K562 (cell line): Measurements from ENCODE around the gene GPRIN2. TPM values are rescaled to one million over a fixed set of nuclear protein-coding genes. Genes with fewer than 3 reads are reported as not detected.

Source experiments
- ATF1 ChIP-seq, 2 experiments: fragments of 450-650 bp in 1 of 2; IDR thresholded peaks; 2 replicates each; pipeline ENCODE4 v1.6.1; 2016; ENCODE audit warnings: missing compliant biosample characterization in 1 of 2, missing genetic modification characterization in 1 of 2
- CBX1 ChIP-seq: sonication (generic); IDR thresholded peaks from 2 replicates; pipeline ENCODE4 v1.6.1; 2016; ENCODE audit warnings: antibody characterized with exemption, low read depth, mild to moderate bottlenecking
- E2F3 ChIP-seq: fragments of 250-450 bp; sonication (Bioruptor Pico); IDR thresholded peaks from 2 replicates; pipeline ENCODE4 v1.4.0; 2020; ENCODE audit warnings: mild to moderate bottlenecking
- ILF3 ChIP-seq: fragments of 450-650 bp; IDR thresholded peaks from 2 replicates; pipeline ENCODE4 v1.6.1; 2018; ENCODE audit warnings: antibody characterized with exemption, mild to moderate bottlenecking, moderate library complexity, borderline replicate concordance
- MTA2 ChIP-seq: fragments of 450-650 bp; IDR thresholded peaks from 2 replicates; pipeline ENCODE4 v1.6.1; 2016; ENCODE audit warnings: low read depth
- MYC ChIP-seq, 2 experiments: fragments of 250-450 bp in 1 of 2; sonication (Bioruptor Pico) in 1 of 2; IDR thresholded peaks; 2 replicates each; pipeline versions ENCODE4 v1.5.1 to v1.6.1; 2012 to 2021; ENCODE audit warnings: low read depth in 2 of 2, borderline replicate concordance in 1 of 2, improper control_type of control experiment in 1 of 2, low read length in 1 of 2, mild to moderate bottlenecking in 1 of 2, moderate library complexity in 1 of 2
- MYNN ChIP-seq, 2 experiments: sonication (generic); formaldehyde crosslinking in 1 of 2; IDR thresholded peaks; 2 replicates each; pipeline versions ENCODE4 v1.5.0 to v1.6.1; 2016 to 2020; ENCODE audit warnings: antibody characterized with exemption in 1 of 2, missing genetic modification reagents in 1 of 2
- NFATC3 ChIP-seq: fragments of 450-650 bp; IDR thresholded peaks from 2 replicates; pipeline ENCODE4 v1.6.1; 2017; ENCODE audit warnings: mild to moderate bottlenecking
- NR1H2 ChIP-seq: sonication (generic); formaldehyde crosslinking; IDR thresholded peaks from 2 replicates; pipeline ENCODE4 v1.4.0; 2020; ENCODE audit warnings: mild to moderate bottlenecking, missing genetic modification reagents
- RFX1 ChIP-seq: fragments of 450-650 bp; IDR thresholded peaks from 2 replicates; pipeline ENCODE4 v1.6.1; 2016; ENCODE audit warnings: mild to moderate bottlenecking, moderate library complexity
- SMARCE1 ChIP-seq: fragments of 450-650 bp; IDR thresholded peaks from 2 replicates; pipeline ENCODE4 v1.7.1; 2016; ENCODE audit warnings: mild to moderate bottlenecking
- SRSF3 ChIP-seq: fragments of 200-400 bp; formaldehyde crosslinking; IDR thresholded peaks from 2 replicates; pipeline ENCODE4 v1.6.1; 2016; ENCODE audit warnings: mild to moderate bottlenecking, low read length, moderate library complexity; ENCODE audit not compliant: insufficient read depth
- TAF7 ChIP-seq: fragments of 450-650 bp; IDR thresholded peaks from 2 replicates; pipeline ENCODE4 v1.6.1; 2016; ENCODE audit warnings: missing genetic modification characterization, missing compliant biosample characterization
- U2AF1 ChIP-seq: fragments of 200-400 bp; formaldehyde crosslinking; optimal IDR thresholded peaks from 2 replicates; pipeline ENCODE3; 2017; ENCODE audit warnings: mild to moderate bottlenecking, low read depth, low read length, moderate library complexity
- ZC3H11A ChIP-seq: IDR thresholded peaks from 2 replicates; pipeline ENCODE4 v1.6.1; 2012; ENCODE audit warnings: low read depth, low read length, improper control_type of control experiment
- ZNF57 ChIP-seq: fragments of 450-650 bp; formaldehyde crosslinking; IDR thresholded peaks from 2 replicates; pipeline ENCODE4 v1.4.0; 2020; ENCODE audit warnings: mild to moderate bottlenecking, moderate library complexity
- ZNF766 ChIP-seq: fragments of 200-800 bp; sonication (Bioruptor generic); conservative IDR thresholded peaks from 2 replicates; pipeline ENCODE4 v1.6.1; 2016; ENCODE audit warnings: missing genetic modification characterization, missing compliant biosample characterization
- ZSCAN29 ChIP-seq: fragments of 450-650 bp; IDR thresholded peaks from 2 replicates; pipeline ENCODE4 v1.6.1; 2017
- polyA plus RNA-seq, 8 experiments: library from polyadenylated mRNA; depleted of rRNA in 4 of 8; stranded (reverse) in 5 of 8; unstranded in 3 of 8; fragments of >200 nt; fragmentation: Nextera tagmentation in 2 of 8; fragmentation: Illumina TruSeq in 1 of 8; extraction: Ambion mirVana in 2 of 8; extraction: Trizol in 1 of 8; gene quantifications; 2 replicates each; pipeline versions ENCODE4 v1.2.1 to v1.2.3, GENCODE V29; 2011 to 2014; ENCODE audit warnings: inconsistent platforms in 1 of 8, missing spikeins in 1 of 8
- total RNA-seq, 7 experiments: library from RNA; depleted of rRNA in 6 of 7; stranded (reverse); fragments of >200 nt in 6 of 7; fragmentation: Illumina TruSeq in 2 of 7; extraction: Trizol in 2 of 7; gene quantifications; 2 replicates each; pipeline versions ENCODE4 v1.2.1 to v1.2.3, GENCODE V29; 2011 to 2021; ENCODE audit warnings: low replicate concordance in 1 of 7
- TF ChIP-seq, protein P1 (sequence below): sonication (generic); formaldehyde crosslinking; IDR thresholded peaks from 2 replicates; pipeline ENCODE4 v1.9.0; 2022; ENCODE audit warnings: mild to moderate bottlenecking, missing genetic modification reagents
- TF ChIP-seq, protein P2 (sequence below): fragments of 450-650 bp; IDR thresholded peaks from 2 replicates; pipeline ENCODE4 v1.6.1; 2016
- TF ChIP-seq, protein P3 (sequence below): fragments of 150-350 bp; conservative IDR thresholded peaks from 2 replicates; pipeline ENCODE4 v1.6.1; 2014; ENCODE audit warnings: low read length
- TF ChIP-seq, protein P4 (sequence below): sonication (generic); formaldehyde crosslinking; IDR thresholded peaks from 2 replicates; pipeline ENCODE4 v1.8.1; 2023; ENCODE audit warnings: mild to moderate bottlenecking, missing genetic modification reagents

Gene GPRIN2
- total and polyA plus RNA-seq, 9 of the 15 experiments (the other 6 are each of a cell fraction or from before 2014, with no cell fraction given): not detected

DNA sequence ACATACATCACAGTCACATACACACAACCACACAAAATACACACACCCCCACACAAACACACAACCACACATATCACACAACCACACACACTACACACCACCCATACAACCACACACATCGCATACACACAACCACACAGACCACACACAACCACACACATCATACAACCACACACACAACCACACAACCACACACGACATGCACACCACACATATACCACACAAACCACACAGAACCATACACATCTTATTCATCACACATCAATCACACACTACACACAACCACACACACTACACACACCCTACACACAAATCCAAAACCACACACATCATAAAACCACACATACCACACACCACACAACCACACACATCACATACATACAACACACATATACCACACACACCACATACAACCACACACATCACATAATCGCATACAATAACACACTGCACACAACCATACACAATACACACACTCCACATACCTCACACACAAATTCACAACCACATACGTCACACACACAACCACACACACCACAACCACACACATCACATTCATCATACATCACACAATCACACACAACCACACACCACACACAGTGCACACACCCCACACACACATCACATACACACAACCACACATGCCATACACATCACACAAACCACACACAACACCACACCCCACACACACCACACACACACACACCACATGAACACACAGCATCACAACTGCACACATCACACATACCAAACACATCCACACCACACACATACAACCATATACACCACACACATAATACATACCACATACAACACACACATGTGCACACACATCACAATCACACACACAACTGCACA is 30.4 kb downstream of the GPRIN2 start (continued):
- no peak for TF ChIP-seq ATF1 (CRISPR knock-in tag; IDR thresholded peaks at IDR 0.05)
- no peak for TF ChIP-seq ATF1 (tag; IDR thresholded peaks at IDR 0.05)
- TF ChIP-seq ZSCAN29: 0 out of 2 replicates have a peak, but pooled peaks have one; percentile 44
- no peak for TF ChIP-seq MYNN (IDR thresholded peaks at IDR 0.05)
- no peak for TF ChIP-seq MYNN (CRISPR knock-in tag; IDR thresholded peaks at IDR 0.05)
- TF ChIP-seq ZNF766 (CRISPR knock-in tag): no peak
- TF ChIP-seq, protein P1, sequence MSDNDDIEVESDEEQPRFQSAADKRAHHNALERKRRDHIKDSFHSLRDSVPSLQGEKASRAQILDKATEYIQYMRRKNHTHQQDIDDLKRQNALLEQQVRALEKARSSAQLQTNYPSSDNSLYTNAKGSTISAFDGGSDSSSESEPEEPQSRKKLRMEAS: no peak
- no peak for TF ChIP-seq TAF7 (tag)
- no peak for TF ChIP-seq SMARCE1
- TF ChIP-seq, protein P2, sequence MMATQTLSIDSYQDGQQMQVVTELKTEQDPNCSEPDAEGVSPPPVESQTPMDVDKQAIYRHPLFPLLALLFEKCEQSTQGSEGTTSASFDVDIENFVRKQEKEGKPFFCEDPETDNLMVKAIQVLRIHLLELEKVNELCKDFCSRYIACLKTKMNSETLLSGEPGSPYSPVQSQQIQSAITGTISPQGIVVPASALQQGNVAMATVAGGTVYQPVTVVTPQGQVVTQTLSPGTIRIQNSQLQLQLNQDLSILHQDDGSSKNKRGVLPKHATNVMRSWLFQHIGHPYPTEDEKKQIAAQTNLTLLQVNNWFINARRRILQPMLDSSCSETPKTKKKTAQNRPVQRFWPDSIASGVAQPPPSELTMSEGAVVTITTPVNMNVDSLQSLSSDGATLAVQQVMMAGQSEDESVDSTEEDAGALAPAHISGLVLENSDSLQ: no peak
- TF ChIP-seq SRSF3: no peak
- TF ChIP-seq MTA2: peak; percentile 38; the same call in 1 of the 2 replicates
- 0 out of 2 replicates have a peak, but pooled peaks have one; percentile 27 for TF ChIP-seq ZNF57 (CRISPR knock-in tag)
- no peak for TF ChIP-seq ILF3
- TF ChIP-seq, protein P3, sequence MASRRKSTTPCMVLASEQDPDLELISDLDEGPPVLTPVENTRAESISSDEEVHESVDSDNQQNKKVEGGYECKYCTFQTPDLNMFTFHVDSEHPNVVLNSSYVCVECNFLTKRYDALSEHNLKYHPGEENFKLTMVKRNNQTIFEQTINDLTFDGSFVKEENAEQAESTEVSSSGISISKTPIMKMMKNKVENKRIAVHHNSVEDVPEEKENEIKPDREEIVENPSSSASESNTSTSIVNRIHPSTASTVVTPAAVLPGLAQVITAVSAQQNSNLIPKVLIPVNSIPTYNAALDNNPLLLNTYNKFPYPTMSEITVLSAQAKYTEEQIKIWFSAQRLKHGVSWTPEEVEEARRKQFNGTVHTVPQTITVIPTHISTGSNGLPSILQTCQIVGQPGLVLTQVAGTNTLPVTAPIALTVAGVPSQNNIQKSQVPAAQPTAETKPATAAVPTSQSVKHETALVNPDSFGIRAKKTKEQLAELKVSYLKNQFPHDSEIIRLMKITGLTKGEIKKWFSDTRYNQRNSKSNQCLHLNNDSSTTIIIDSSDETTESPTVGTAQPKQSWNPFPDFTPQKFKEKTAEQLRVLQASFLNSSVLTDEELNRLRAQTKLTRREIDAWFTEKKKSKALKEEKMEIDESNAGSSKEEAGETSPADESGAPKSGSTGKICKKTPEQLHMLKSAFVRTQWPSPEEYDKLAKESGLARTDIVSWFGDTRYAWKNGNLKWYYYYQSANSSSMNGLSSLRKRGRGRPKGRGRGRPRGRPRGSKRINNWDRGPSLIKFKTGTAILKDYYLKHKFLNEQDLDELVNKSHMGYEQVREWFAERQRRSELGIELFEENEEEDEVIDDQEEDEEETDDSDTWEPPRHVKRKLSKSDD: no peak; the same call in 1 of the 2 replicates
- no peak for TF ChIP-seq NR1H2 (CRISPR knock-in tag)
- TF ChIP-seq, protein P4, sequence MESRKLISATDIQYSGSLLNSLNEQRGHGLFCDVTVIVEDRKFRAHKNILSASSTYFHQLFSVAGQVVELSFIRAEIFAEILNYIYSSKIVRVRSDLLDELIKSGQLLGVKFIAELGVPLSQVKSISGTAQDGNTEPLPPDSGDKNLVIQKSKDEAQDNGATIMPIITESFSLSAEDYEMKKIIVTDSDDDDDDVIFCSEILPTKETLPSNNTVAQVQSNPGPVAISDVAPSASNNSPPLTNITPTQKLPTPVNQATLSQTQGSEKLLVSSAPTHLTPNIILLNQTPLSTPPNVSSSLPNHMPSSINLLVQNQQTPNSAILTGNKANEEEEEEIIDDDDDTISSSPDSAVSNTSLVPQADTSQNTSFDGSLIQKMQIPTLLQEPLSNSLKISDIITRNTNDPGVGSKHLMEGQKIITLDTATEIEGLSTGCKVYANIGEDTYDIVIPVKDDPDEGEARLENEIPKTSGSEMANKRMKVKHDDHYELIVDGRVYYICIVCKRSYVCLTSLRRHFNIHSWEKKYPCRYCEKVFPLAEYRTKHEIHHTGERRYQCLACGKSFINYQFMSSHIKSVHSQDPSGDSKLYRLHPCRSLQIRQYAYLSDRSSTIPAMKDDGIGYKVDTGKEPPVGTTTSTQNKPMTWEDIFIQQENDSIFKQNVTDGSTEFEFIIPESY (CRISPR knock-in tag): no peak
- TF ChIP-seq MYC (IDR thresholded peaks at IDR 0.05; ENCODE audit: low read depth, low read length): no peak
- no peak for TF ChIP-seq MYC (CRISPR knock-in tag; IDR thresholded peaks at IDR 0.05; ENCODE audit: borderline replicate concordance, low read depth)
- TF ChIP-seq E2F3 (CRISPR knock-in tag): no peak
- no peak for TF ChIP-seq U2AF1
- TF ChIP-seq NFATC3: no peak
- TF ChIP-seq RFX1: no peak
- no peak for TF ChIP-seq CBX1
- TF ChIP-seq ZC3H11A: no peak
